AG09309 (cell line): Measurements from ENCODE around the gene UROS.

Experiments used
- DNase-seq: peaks from one replicate; pipeline ENCODE4 v3.0.0-alpha.2; 2010; ENCODE audit warnings: low read depth
- H3K4me3 ChIP-seq: 2 replicates; pipeline ENCODE4 v1.5.1; 2011; ENCODE audit warnings: mild to moderate bottlenecking, low read depth, low read length, moderate library complexity; ENCODE audit not compliant: control insufficient read depth
- CTCF ChIP-seq: IDR thresholded peaks from 2 replicates; pipeline ENCODE4 v1.5.1; 2011; ENCODE audit warnings: mild to moderate bottlenecking, low read depth, low read length, inconsistent platforms; ENCODE audit not compliant: insufficient read depth, control insufficient read depth; ENCODE audit errors: missing control alignments

Gene UROS

DNA sequence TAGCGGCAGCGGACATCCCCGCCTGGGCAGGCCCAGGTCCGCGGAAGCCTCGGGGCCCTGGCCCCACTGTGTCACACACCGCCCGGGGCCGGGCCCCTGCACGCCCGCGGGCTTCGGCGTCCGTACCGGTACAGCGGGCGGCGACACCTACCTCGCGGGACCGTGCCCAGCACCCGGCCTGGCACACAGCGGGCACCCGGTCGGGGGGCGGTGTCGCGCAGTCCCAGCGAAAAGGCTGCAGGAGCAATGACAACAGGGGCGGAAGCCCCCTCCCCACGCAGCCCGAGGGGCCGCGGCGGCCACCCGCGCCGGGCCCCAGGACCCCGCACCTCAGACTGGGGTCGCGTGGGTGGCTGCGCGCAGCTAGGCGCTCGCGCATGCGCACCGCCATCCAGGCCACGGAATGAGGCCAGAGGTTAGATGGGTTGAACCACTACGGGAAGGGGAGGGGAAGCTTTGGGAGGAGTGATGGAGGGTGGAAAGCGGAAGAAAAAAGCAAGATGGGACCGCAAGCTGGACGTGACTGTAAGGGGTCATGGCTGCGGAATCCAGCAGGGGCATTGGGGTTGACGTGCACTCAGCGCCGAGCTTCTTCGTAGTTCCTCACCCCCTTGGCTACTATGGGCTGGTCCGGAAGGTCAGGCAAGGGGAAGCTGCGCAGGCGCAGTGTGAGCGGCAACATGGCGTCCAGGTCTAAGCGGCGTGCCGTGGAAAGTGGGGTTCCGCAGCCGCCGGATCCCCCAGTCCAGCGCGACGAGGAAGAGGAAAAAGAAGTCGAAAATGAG, at the start of gene UROS, which contains the start of gene BCCIP:
TSS of gene UROS (minus strand) at position 381 of the 785 bp plus-strand sequence. CDS start 6,759 bp downstream, outside the sequence.
TSS of gene BCCIP (plus strand) at position 669 of the 785 bp plus-strand sequence. CDS start at position 681, 12 bp downstream.
- TF ChIP-seq CTCF, result no peak
- peak within 1 kb of the TSS; percentile 86 for H3K4me3 ChIP-seq
- DNase-seq, result peak; percentile 64

DNA sequence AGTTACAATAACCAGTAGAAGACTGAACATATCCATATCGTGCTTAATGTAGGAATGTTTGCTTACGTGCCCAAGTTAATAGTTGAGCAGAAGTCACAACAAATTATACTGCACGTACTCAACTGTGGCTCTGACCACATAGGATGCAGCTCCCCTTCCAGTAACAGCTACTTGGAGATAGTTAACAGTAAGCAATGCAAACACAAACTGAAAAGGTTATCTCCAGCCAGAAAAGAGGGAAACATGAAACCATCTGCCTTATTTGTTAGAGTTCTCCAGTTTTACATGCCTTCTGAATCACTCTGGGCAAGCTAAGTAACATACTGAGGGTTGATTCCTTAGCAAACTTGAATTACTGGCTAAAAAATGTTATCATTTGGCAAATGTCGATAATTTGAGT, 48.3 kb upstream of the UROS start:
- no peak for DNase-seq
- TF ChIP-seq CTCF, result no peak
- no peak overlapping the region for H3K4me3 ChIP-seq

GRCh38 chr10:125868372-125868975, 45.4 kb upstream of the UROS start:
- peak; percentile 80 for TF ChIP-seq CTCF
- DNase-seq, result peak; percentile 13
- no peak overlapping the region for H3K4me3 ChIP-seq

GRCh38 chr10:125866421-125867029, 43.5 kb upstream of the UROS start:
- no peak for DNase-seq
- H3K4me3 ChIP-seq, result no peak overlapping the region
- TF ChIP-seq CTCF, result no peak

DNA sequence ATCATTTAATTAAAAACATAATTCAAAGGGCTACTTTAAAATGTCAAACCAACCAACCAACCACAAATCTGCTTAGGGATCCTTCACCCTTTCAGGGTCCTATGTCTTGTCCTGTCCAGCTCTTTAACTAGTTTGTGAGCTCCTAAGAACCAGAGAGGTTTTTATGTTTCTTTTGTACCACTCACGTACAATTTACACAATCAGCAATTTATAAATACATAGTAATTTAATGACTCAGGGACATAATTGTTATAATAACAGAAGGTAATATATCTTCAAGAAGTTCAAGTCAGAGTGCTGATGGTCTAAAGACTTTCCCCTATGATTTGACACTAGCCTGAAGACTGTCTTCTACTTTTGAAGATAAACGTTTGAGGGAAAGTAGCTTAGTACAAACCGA, 42.1 kb upstream of the UROS start:
- no peak for DNase-seq

More for the DNA sequence above, 42.1 kb upstream of the UROS start:
- no peak overlapping the region for H3K4me3 ChIP-seq
- TF ChIP-seq CTCF, result no peak
